HG02852 (cell line): ENCODE data around the gene SLC46A2.

Experiments used
- ATAC-seq: cut with Tn5 transposase; IDR thresholded peaks from one replicate; pipeline ENCODE4 v1.9.1; 2021; ENCODE audit warnings: mild to moderate bottlenecking, moderate library complexity; ENCODE audit not compliant: unreplicated experiment

Gene SLC46A2

DNA sequence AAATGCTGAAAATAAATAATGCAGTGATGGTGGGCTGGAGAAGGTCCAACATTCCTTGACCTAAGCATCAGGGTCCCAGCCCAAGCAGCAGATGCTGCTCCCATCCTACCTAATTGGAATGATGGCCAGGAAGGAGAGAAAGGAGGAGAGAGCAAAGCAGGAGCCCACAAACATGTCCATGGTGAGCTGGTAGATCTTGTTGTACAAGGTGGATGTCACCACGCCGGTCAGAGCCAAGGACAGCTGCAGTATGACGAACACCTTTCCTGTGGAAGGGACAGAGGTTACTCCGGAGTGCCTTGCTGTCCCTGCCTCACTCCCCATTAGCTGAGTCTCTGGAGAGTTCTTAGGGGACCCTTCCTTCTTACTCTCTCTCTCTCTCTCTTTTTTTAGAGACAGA, 4.3 kb downstream of the SLC46A2 start:
- no peak for ATAC-seq

DNA sequence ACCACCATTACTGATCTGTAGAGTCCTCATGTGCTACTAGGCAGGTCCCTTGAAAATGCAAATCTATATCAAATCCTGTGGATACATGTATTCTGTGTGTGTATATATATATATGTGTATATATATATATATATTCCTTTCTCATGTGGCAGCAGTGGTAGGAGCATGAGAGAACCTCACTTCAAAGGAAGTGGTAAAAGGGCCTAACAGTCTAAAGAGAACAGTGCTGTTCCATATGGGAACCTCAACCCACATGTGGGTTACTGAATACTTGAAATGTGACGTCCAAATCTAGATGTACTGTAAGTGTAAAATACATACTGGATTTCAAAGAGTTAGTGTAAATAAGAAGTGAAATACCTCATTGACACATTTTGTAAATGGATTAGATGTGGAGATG, 5.4 kb downstream of the SLC46A2 start:
- ATAC-seq: no peak

DNA sequence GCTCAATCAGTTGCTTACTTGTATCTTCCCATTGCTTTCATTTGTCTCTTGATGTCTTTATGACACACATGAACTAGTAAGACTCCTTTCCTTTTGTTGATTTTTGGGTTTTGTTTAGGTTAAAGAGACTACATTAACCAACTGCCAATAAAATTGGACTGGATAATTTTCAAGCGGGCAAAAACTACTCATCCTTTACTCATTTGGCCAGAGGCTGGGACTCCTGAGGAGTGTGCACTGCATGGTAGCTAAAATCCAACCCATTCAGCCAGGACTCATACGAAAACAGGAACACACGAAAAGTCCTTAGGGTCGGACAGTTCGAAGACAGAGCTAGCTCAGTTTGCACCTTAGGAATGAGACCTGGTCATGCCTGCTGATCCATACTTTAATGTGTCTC, 6.0 kb downstream of the SLC46A2 start:
- no peak for ATAC-seq

DNA sequence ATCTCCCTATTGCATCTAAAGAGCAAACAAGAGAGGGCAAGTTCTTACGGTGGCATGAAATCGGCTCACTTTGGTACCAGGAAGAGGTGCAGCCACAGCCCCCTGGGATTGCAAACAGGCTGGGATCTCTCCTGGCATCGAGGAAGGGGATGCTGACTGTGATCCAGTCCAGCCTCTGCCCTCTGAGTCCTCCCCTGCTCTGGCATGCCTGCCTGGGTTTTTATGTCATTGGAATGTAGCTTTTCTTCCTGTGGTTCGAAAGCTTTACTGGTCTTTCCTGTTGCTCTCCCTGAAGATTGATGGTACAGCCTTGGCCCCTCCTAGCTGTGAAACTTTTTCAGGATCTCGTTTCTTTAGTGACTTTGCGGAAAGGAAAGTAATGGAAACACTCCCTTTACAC, 6.6 kb downstream of the SLC46A2 start:
- ATAC-seq: no peak

DNA sequence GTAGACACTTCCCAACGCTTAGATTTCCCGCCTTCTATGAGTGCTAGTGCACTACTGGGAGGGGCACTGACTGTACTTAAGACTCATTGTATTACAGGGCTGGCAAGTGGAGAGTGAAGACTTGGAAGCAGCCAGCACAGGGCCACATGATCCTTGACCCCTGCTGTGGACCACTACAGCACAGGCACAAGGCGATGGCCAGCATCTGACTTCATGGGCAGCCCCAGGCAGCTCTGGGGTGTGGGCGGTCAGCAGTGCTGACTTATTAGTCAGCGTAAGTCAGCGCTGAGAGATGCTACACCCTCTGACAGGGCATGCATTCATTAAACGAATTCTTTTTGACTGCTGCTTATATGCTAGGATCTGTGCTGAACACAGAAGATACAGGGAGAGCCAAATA, 9.3 kb downstream of the SLC46A2 start:
- no peak for ATAC-seq

DNA sequence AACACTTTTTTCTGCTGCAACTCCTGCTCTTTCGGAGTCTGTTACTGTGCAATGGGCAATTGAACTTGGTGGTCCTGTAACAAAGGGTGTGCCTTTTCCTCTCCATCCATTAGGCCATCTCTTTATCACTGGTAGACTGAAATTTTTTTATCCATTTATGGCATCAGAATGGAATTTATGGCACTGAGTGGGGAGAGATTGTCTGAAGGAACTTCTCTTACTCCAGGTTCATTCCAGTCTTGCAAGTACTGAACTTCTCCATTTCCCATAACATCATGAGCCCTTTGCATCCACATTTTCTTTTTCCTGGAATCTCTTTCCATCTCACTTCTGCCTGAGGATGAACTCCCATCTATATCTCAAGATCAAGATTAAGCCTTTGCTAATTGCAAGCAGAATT, 10.0 kb downstream of the SLC46A2 start:
- no peak for ATAC-seq

DNA sequence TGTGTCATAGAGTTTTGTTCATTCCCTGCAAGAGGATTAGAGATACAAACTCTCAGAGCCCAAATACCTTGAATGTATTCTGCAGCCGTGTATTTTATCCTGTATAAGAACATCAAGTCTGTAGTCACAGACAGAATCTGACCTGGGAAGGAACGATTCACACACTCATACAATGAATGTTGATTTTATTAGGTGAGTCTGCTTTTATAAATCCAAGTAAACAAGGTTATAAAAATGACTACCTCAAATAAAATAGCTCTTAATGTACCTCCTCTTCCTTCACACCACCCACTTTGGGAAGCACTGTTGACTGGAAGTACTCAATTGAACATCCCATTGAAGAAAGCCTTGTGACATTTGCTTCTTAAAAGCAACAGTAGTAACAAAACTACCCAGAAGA, 11.9 kb downstream of the SLC46A2 start:
- ATAC-seq: no peak

DNA sequence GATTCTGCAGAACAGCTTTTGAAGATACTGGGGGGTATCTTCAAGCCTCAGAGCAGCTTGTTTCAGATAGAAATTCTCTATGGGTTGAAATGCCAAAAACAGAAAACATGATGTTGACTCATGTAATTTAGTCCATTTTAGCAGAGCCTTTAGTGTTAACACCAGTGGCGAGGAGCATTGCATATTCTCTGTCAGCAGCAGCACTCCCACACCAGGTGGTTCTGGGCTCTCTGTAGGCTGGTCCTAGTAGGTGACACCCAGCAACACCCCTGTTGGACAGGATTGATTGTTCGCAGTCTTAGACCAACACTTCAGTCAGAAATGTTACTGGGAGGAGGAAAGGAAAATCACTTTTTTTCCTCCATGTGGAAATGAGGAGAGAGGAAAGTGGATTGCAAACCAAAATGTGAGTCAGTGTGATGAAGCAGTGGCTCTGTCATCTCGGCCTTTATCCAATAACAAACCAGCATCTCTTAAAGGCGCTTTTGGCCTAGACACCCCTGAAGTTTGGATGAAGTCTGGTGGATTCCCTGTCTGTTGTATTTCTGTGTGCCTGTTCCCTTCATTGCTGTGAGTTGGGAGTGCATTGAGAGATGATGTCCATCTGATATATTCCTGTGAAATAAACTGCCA, 16.8 kb downstream of the SLC46A2 start:
- no peak for ATAC-seq

DNA sequence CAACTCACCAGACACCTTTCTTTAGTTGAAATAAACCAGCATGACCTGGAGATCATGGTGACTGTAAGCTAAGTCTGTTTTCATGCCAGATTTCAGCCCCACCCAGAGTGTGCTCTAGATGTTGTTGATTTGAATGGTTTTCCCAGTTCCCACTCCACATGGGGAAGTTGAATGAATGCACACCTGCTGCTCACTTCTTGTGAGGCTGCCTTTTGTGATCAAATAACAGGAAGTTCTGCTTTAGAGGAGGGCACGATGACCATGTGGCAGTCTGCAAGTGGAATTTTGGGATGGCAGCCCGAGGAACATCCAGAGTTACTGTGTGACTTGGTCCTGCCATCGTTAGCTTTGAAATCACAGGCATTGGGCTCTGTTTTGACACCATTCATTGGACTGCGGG, 18.7 kb downstream of the SLC46A2 start:
- no peak for ATAC-seq

DNA sequence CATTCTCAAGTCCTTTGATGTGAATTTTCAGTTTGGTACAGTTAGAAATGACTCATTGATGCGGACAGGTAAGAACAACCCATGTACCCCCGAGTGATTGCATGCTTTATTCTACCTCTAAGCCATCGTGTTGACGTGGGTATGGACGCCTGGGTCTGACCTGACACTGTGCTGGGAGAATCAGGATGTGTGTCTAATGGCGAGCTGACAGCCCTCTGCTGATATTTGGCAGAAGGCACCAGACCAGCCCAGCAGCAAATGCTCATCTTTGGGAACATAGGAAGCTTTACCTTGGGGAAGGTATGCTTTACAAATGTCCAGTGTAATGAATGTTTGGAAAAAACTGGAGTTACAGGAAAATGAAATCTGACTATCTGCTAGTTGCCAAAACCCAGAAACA, 20.1 kb downstream of the SLC46A2 start:
- no peak for ATAC-seq

DNA sequence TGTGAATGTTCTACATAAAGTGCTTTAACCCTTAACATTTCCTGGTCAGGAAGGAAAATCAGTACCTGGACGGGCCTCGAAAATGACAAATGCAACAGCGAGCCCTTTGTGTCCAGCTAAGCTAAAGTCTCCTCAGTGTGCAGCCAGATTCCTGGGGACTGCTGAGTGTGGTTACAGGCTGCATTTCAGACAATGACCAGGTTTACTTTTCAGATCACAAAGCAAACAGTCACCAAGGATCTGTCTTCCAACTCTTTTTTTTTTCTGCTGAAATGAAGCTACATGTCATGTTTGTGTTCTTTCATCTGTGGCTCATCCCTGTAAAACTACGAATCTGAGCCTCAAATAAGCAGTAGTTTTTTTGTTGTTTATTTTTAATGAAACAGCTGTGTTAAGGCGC, 20.8 kb downstream of the SLC46A2 start:
- ATAC-seq: no peak

DNA sequence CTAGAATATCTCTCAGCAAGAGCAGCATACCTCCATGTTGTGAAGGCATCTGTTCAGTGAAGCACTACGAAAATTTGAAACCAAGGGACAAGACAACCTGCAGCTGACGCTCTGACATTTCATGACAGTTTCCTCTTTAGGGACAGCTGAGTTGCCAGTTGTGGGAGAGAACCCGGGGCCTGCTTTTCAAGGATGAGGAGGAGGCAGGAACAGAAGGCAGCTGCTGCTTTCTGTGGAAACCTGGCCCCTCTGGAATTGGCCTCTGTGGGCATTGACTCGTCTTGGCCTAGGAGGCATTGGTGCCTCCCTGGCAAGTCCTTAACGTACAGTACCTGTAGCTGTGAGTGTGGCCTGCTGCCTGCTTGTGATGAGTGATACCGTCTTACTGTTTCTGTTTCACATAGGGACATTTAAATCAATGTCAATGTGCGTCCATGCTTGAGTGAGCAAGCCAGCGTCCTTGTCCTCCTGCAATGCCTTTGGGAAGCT, 21.6 kb downstream of the SLC46A2 start:
- peak; percentile 64 for ATAC-seq

DNA sequence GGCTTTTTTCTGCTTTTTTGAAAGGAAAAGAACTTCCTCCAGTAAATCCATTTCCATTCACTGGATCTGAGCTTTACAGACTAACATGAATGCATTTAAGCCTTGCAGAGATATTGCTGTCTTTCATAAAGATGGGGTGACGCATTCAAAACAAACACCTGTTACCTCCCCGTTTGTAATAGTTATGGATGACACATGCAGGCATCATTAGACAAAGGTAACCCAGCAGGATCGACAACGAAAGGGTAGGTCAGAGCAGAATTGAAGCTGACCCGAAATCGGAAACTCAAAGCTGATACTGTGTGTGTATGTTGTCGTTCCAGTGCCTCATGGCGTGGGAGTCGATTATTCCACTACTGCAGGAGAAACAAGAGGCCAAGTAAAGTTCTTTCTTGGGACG, 22.2 kb downstream of the SLC46A2 start:
- no peak for ATAC-seq

DNA sequence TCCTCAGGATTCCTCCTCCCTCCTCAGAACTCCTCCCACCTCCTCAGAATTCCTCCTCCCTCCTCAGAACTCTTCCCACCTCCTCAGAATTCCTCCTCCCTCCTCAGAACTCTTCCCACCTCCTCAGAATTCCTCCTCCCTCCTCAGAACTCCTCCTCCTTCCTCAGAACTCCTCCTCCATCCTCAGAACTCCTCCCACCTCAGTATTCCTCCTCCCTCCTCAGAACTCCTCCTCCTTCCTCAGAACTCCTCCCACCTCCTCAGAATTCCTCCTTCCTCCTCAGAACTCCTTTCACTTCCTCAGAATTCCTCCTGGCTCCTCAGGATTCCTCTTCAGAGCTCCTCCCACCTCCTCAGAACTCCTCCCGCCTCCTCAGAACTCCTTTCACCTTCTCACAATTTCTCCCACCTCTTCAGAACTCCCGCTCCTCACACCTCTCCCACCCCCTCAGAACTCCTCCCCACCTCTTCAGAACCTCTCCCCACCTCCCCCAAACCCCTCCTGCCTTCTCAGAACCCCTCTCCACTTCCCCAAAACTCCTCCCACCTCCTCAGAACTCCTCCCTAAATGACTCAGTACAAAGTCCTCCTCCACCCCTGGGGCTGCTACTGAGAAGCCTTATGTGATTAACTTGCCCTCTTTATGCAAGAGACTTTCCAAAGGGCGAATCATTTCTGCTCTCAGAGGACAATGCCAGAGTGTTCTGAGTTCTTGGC, 23.2 kb downstream of the SLC46A2 start:
- no peak for ATAC-seq

DNA sequence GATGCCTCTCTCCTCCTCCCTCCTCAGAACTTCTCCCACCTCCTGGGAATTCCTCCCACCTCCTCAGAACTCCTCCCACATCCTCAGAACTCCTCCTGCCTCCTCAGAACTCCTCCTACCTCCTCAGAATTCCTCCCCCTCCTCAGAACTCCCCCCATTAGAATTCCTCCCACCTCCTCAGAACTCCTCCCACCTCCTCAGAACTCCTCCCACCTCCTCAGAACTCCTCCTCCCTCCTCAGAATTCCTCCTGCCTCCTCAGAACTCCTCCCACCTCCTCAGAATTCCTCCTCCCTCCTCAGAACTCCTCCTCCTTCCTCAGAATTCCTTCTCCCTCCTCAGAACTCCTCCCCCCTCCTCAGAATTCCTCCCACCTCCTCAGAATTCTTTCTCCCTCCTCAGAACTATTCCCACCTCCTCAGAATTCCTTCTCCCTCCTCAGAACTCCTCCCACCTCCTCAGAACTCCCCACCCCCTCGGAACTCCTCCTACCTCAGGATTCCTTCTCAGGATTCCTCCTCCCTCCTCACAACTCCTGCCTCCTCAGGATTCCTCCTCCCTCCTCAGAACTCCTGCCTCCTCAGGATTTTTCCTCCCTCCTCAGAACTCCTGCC, 23.9 kb downstream of the SLC46A2 start:
- no peak for ATAC-seq

DNA sequence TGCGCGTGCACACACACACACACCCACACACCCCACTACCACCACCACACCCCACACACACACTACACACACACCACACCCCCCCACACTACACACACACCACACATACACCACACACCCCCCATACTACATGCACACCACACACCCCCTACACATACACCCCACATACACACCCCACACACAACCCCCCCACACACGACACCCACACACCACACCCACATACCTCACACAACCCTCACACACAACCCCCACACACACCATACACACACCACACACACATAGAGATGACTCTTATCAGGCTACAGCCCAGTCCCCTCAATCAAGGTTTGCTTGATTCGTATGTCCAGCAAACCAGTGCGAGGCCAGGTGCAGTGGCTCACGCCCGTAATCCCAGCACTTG, 25.7 kb downstream of the SLC46A2 start:
- ATAC-seq: no peak

DNA sequence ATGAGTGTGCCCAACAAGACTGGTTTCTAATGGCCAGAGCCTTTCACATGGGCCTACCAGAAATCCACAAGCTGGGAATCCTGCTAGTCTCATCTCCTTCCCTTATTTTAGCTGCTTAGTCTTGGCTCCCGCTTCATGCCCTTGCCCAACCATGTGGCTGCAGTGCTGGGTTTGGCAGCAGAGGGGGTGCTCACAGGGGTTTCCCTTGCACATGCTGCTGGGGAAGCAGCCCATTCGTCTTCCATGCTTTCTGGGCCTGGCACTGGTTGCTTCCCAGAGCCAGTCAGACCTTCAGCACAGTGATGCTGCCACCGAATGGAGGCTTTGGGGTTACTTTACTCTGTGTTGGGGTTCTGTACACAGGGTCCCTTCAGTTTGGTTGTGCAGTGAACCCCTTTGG, 26.3 kb downstream of the SLC46A2 start:
- ATAC-seq: no peak

DNA sequence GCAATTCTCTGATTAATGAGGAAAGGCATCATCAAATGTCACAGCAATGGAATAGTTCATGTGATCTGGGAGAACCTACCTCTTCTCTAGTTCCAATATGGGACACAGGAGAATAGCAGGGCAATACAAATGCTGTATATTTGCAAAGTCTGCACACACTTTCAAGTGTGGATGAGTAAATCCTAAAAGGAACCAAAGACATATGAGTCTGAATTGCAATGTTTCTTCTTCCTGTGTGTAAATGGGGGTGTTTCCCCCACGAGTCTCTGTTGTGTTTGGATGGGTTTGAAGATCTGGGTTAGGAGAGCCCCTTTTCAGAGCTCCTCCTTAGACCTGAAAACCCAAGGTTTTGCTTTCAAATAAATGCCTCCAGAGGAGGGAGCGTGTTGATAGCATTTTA, 26.9 kb downstream of the SLC46A2 start:
- peak; percentile 37 for ATAC-seq

DNA sequence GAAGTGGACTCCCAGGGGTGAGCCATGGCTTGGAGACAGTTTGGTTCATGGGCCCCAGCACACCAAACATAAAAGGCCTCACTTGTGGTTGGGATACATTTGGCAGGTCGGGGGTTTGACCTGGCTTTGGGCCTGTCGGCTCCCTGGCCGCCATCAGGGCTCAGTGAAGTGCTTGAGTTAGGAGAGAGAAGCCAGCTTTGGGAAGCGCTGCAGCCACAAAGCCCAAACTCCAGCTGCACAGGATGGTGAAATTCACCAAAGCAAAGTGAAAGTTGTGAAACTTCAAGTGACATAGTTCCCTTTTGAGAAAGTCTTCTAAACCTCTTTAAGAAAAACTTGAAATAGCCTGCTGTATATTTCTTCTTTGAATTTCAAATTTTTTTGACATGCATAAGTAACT, 27.5 kb downstream of the SLC46A2 start:
- peak; percentile 39 for ATAC-seq

DNA sequence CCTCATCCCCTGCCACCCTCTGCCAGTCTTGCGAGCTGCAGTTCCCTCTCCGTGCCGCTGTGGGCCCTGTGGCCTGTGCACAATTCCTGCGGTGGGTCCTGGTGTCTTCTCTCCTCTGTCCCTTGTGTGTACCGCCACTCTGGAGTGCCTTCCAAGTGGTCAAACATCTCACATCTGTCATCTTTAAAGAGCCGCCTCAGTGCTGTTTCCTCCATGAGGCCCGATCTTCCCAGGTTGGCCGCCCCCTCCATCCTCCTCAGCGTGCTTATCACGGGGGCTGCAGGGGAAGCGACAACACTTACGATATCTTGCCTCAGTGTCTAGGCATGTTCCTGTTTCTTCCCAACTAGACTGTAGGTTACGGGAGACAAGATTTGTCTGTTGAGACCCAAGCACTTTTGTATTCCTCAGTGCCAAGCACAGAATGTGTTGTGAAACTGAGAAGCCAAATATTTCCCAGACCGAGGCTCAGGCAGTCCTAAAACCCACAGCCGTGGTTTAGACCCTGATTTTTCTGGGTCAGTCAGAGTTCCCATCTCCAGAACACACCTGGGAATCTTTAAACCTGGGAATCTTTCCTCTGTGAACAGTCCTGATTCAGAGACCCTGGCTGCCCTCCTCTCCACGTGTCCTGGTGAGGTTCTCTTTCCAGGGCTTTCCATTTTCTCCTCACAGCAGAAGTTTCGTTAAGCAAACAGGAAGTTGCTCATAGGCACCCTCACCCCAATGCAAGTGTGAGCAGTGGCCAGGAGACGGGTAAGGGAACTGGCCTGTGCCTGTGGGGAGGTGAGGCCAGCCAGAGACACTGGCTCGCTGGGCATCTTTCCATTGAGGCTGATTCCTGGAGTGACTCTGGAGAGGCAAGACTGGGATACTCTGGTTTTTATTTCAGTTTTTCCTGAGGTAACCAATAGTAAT, 28.8 kb downstream of the SLC46A2 start:
- ATAC-seq: no peak

DNA sequence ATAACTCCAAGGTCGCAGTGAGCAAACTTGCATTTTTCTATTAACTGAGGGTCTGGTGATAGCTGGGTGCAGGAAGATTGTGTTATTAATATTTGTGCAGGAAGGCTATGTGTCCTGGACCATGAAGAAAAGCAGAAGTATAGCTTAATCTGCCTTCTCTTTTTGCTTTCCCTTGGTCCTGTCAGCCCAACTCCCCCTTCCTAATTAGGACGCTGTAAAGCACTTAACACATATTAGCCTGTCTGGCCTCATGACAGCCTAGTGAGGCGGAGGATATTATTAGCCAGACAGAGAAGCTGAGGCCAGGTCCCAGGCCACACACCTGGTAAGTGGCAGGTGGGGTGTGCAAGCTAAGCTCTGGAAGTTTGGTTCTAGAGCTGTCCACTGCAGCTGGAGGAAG, 29.5 kb downstream of the SLC46A2 start:
- ATAC-seq: no peak
